Fibroblast of peridontal ligament (primary cell): Measurements from ENCODE around the gene TEAD1.
"Not testable (repeated sequence)": the region's sequence is repeated elsewhere in the genome, so short reads cannot be mapped to it uniquely, and the experiment has no call there.

ENCODE experiments used
- DNase-seq: peaks from one replicate; pipeline ENCODE4 v3.0.0-alpha.2; 2010; ENCODE audit errors: extremely low read depth

The TEAD1 gene

DNA sequence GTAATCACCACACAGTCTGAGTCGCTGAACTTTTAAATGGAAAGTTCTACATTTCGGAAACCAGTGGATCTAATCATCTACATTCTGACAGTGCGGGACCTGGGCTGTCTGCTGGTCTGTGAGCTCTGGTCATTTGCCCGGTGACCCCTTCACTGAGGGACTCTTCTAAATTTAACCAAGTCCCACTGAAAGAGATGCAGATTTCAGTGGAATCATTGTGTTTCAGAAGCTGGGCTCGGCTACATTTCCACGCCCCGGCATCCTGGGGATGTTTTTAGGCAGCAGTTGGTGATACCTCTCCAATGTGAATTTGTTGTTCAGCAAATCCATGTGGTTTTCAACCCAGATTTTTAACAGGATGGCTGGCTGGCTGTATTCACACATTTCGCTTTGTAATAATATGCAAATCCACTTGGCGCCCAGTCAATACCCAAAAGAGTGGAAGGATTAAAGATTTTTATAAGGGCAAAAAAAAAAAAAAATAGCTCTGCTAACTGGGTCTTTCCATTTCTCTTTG lies 189.4 kb downstream of the TEAD1 start:
- DNase-seq, result no peak

DNA sequence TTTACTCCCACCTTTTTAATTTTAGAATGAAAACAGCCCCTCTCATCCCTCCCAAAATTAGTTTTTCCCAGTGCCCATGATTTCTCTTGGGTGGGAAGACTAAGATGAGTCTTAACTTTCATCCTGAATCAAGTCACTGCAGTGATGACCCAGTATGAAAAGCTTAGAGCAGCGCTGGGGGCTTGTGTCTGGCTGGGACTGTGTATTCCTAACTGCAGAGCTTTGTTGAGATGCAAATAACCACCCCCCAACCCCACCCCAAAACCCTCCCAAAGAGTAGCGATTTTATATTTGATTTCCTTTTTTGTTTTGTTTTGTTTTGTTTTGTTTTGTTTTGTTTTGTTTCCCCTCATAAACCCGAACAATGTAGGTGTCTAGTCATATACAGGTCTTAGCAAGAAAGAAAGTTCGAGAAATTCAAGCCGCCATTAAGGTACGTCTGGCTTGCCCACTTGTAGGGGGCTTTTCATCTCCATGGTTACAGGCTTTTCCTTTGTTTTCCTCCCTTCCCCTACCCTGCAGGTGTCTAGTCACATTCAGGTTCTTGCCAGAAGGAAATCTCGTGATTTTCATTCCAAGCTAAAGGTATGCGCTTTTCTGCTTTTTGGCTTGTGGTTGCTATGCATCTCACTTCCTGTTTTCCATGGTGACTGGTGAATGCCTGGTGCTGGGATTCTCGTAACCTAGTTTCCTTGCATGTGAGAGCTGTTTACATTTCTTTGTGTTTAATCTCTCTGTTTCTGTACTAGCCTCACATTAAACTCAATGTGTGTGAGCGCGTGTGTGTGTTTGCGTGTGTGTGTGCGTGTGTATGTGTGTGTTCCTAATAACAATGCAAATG lies 190.3 kb downstream of the TEAD1 start:
- peak; percentile 78 for DNase-seq

DNA sequence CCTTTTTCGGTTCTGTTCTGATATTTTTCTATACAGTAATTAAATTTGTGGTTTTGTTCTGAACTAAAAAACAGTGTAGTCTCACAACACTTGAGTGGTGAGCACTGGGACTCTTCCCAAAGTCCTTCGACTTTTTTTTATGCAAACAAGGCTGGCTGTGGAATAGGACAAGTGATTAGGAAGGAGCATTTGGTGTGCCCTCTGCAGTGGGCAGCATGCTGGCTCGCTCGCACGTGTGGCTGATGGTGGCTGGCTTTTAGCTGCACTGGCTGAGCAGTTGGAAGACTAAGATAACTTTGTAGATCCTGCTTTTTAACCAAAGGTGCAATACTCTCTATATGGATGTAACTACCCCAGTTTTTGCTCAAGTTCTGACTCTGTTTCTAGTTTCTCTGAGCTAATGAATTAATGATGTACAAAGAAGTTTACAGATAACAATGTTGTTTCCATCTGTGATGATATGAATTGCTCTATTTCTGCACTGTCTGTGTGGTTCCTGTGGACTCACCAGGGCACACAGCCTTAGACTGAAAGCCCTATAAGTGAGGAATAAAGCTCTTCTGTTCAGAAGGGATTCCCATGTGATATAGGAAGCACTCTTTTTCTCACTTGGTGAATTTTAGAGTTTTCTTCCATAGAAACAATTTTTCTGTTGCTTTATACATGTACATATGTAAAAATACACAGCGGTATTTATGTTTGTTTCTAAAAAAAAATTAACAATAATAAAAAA lies 191.8 kb downstream of the TEAD1 start:
- DNase-seq, result no peak

DNA sequence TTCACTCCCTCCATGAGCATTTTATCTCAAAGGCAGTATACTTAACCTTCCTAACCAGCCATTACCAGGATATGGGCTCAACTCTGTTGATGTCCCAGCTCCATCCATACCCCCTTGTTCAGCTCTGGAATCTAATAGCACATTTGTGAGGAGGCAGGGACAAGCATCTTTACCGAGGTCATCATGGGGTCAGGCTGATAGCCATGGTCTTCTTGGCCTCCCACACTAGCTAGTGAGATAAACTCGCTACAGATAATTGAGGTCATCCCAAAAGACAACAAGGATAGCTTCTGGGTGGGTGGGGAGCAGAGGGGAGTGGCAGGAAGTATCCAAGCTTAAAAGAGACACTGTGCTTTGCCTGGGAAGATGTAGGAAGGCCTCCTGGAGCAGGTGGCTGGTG lies 193.3 kb downstream of the TEAD1 start:
- DNase-seq, result no peak

DNA sequence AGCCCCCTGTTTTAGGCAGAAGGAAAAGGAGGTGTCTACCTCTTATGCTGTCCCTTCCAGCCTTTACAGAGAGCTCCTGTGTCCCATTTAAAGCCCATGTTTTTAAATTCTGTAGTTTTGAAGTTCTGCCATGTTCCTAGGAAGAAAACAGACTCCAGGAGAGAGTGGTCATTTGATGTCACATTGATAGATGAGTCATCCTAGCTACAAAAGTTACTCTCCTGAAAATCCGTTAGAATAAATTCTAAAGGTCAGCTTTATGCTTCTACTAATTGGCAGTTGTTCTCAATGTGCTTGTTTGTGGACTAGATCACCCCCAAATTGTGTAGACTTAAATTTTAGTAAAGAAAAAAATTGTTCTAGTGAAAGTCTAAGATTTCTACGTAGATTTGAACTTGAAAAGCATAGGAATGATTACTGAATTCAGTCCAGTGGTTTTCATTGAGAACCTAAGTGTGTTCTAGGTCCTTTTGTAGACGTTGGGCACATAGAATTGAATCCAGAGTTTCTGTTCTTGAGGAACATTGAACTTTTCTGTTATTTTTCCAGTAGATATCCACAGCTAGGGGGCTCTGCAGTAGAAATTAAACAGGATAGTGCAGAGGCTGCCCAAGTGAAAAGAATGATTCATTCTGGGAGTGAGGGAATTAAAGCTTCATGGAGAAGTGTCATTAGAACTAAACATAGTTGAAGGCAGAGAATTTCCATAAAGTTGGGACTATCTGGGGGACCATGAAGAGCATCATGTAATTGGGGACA lies 194.3 kb downstream of the TEAD1 start:
- DNase-seq, result peak; percentile 49

DNA sequence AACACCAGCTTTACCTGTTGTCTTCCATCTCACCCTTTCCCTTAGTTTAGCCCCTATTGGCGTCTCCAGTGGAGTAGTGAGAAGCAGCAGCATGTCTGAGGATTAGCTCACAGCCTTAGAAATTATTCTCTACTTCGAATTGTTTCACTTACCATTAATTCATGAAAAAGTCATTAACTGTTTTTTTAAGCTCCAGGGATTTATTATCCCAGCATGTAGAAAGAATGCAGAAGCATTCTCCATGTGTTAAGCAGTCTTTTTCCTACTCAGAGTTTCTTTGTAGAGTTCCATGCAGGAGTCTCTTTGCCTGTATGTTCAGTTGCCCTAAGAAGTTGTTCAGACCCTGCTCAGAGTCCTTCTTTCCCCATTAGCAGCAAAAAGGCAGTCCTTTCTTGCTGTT lies 197.0 kb downstream of the TEAD1 start:
- DNase-seq, result no peak

DNA sequence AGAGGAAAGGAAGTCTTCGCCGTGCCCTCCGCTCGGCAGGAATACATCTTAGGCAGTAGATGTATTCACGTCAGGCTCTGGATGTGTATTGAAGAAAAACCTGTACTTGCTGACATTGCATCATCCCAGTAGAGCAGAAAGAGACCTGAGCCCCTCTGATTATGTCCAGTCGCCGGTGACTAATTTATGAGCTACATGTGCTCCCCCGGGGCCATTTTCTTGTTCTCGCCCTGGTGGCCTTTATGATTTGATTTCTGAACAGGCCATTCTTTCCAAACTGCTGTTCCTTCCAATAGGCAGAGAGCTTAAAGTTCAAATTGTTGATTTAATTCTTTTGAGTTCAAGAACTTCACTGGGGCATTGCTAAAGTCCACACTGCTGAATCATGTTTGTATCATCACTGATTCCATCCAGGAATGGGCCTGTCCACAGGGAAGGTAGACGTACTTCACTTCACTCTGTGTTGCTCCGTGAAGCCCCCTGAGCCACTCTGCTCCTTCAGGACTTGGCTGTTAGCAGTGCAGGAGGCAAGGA lies 197.6 kb downstream of the TEAD1 start:
- DNase-seq, result no peak

DNA sequence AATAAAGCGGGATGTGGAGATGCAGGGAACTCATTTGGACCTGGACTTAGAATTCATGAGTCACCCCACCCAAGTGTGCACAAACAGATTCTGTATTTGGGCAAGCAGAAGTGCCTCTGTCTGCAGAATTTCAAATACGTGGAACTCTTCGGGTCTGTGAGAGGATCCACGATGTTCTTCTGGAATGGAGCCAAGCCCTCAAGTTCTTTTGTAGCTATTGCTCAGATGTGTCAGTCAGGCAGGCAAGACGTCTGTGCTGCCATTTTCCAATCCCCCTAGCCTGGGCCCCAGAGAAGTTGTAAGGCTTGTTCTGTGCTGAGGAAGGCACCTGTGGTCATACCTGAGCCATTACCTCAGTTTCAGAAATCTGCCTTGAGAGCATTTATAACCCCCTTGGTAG lies 202.1 kb downstream of the TEAD1 start:
- DNase-seq, result no peak

DNA sequence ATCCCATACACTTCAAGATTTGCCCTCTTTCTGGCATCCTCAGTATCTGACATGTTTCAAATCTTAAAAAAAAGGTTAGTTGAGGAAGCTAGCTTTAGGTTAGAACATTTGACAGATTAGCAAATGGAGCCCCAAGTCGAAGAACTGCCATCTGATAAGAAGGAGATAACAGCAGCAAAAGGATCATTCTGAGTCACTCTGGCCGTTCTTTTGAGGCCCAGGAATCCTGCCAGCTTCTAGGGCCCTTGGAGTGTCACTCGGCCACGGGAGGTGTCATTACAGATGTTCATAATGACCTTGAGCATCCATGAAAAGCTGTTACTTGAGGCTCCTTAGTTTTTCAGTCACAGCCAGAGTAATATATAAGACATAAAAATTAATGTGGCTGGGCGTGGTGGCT lies 202.8 kb downstream of the TEAD1 start:
- no peak for DNase-seq

DNA sequence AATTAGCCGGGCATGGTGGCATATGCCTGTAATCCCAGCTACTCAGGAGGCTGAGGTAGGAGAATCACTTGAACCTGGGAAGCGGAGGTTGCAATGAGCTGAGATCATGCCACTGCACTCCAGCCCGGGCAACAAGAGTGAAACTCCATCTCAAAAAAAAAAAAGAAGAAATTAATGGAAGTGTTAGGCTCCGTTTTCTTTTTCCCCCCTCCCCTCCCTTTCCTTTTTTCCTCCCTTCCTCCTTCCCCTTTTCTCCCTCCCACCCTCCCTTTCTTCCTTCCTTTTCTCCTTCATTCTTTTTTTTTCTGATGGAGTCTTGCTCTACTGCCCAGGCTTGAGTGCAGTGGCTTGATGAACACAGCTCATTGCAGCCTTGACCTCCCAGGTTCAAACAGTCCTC lies 203.3 kb downstream of the TEAD1 start:
- not testable (repeated sequence) for DNase-seq

DNA sequence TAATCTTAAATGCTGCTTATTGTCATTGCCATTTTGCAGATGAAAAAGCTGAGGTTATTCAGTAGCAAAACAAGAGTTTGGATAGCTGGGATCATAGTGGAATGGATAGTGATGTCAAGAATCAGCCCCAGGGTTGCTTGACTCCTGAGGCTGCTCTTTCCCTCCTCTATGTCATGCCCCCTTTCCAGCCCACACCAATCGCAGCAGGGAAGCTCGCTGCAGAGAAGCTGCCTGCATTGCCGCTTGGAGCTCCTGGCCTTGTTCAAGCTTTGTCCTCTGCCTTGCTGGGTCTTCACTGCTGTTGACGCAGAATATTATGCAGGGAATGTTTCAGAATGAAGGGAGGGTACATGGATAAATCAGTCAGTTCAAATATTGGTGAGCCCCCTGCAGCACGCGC lies 206.1 kb downstream of the TEAD1 start:
- DNase-seq, result no peak

DNA sequence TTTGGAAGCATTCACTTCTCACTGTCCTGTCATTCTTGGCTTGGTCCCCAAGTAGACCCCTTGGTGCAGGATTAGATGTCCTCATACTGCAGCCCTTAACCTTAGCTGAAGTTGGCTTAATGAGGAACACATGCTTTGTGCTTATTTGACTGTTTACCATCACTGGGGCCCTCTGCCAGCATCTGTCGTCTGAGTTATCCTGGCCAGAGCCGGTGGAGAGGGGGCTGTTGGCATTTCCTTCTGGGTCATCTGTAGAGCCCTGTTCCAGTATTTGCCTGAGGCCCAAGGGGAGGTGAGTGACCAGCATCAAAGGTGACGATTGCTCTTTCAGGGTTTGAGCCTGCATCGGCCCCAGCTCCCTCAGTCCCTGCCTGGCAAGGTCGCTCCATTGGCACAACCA lies 208.4 kb downstream of the TEAD1 start:
- peak; percentile 46 for DNase-seq

DNA sequence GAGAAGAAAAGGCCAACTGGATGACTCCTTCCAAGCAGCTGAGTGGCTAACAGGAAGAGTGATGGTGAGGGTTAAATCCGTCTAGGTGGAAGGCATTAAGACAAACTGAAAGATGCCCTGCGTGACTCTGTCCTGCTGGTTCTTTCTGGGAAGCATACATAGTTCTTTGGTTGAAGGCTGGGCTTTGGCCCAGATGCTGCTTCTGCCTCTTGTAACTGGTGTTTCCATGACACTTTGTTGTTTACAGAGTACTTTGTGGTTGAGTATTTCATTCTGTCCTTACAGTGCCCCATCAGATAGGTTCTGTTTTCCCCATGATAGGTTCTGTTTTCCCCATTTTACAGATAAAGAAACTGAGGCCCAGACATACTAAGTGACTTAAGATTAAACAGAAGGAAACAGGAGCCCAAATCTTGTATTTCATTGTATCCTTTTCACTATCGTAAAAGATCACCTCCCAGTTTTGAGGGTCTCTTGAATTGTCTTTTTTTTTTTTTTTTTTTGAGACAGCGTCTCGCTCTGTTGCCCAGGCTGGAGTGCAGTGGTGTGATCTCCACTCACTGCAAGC lies 210.6 kb downstream of the TEAD1 start:
- DNase-seq, result peak; percentile 68

DNA sequence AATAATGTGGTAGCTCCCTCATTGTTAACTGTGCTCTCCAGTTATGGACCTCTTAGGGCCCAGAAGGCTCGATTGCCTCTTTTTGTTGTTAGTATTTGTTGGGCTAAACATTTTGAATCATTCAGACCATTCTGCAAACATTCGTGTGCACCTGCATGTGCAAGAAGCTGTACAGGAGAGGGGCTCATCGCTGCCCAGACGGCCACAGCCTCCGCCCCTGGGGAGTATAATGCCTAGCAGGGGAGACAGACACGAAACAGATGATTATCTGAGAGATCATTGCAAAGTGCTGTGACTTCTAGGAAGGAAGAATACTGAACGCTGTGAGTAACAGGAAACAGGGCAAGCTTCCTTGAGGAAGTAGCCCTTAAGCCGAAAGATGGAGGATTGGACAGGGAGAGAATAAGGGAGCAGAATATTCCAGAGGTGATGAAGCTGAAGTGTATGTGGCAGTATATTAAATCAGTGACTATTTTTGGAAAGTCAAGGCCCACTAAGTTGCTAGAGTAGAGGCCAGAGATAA lies 211.6 kb downstream of the TEAD1 start:
- no peak for DNase-seq

DNA sequence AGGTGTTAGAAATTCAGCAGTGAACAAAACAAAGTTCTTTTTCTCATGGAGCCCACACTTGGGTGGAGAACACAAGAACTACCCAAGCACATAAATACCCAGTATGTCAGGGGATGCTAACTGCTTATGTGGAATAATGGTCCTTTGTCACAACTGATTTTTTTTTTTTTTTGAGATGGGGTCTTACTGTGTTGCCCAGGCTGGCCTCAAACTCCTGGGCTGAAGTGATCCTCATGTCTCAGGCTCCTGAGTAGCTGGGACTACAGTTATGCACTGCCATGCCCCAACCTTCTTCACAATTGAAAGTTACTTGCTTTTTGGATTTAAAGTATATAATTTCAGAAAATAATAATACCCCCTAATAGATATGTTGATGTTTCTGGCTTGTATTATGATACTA lies 212.3 kb downstream of the TEAD1 start:
- DNase-seq, result no peak

DNA sequence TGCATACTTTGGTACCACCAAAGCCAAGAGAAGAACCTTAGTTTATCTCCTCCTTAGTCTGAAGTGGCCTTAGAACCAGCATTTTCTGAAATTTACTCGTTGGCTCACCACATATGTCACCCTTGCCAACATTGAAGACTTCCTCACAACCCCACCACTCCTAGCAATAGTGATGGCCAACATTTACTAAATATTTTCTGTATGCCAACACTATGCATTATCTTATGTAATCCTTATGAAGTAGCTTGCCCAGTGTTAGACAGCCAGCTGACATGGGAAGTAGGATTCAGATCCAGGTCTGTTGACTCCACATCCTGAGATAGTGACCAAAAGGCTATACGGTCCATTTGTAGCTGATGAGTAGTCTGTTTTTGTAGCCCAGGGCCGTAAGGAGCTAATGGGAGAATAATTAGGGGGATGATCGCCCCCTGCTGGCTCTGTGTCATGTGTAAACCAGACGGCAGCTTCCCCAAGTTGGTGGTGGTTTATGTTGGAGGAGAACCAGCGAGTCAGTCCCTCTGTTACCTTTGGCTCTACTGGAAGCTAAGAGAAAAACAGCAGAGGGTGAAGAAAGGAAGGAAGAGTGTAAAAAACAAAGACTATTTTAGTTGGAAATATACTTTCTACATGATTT lies 214.4 kb downstream of the TEAD1 start:
- peak; percentile 92 for DNase-seq

DNA sequence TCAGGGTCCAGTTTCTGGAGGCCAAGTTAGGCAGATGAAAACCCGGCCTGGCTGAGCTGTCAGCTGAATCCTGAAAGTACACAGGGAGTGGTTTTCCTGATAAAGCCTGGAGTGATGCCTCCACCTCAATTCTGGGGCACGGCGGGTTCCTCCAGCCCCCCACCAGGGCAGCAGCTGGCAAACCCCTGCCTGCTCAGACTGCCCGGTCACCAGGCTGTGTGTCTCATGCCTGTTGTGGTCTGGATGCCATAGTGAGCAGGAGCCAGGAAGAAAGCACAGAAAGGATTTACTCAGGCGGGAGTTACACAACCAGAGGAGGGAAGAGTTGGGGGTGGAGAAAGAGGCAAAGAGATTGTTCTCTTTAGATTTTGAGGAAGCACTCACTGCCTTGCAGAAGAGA lies 215.0 kb downstream of the TEAD1 start:
- peak; percentile 74 for DNase-seq

DNA sequence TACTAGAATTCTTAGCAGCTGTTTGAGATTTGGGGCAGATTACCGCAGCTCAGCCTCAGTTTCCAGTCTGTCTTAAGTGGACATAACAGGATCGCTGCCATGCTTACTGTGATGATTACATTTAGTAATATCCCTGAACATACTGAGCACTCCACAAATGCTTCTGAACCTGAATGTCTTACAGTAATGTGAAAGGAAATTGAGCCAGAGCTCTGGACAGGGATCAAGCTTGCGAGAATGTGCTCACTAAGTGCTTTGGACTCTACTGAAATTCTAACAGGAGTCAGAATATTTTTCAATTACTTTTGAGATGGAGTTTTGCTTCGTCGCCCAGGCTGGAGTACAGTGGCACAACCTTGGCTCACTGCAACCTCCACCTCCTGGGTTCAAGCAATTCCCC lies 216.3 kb downstream of the TEAD1 start:
- peak; percentile 43 for DNase-seq

DNA sequence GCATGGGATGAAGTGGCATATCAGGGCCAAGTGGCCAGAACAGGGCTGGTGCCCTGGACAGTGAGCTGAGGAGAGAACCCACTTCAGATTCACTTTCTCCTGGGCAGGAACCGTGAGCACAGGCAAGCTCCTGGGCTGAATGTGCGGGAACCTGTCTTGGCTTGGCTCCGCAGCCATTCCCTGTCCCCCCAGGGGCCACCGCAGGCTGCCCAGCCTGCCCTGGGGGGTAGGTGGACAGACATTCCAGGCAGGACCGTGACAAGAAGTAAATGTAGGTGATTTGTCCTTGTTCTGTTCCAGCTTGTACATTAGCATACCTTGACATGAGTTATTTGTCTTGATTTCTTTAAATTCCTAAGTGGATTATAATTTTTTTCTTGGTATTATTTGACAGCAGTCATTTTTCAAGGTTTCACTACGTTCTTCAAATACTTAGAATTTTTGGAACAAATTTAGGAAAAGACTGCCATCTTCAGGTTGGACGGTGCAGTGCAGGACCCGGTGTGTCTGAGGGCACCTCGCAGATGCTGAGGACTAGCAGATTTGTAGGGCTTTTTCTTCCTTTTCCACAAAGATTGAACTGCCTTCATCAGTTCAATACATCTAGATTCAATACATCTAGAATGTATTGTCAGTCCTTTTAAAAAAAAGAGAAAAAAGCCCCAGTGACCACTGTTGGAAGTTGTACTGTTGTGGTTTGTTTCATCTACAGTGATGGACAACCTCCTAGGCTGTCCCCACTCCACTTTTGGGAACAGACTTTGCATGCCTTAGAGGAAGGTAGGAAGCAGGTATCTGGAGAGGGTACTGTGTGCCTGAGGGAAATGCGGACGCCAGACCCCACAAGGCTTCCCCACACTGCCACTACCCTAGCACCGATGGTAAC lies 219.8 kb downstream of the TEAD1 start:
- DNase-seq, result peak; percentile 80

DNA sequence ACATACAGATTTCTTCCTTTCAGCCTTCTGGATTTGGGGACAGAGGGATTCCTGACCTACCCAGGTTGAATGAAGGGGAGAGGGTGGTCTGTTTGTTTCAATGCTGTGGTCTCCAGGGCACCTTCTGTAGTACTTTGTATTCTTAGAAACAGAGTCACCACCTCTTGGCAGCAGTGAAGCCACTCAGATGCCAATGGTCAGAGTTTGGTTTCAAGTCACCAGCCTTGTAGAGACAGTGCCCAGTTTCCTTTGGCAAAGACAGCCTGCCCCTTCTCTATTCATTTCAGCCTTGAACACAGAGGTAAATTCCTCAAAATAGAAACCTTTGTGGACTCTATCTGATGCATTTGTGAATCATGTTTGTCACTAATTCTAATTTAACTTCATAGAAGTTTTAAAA lies 223.2 kb downstream of the TEAD1 start:
- no peak for DNase-seq
